ENCODE data around the gene C6orf15. TPM values are rescaled to one million over a fixed set of nuclear protein-coding genes. Genes with fewer than 3 reads are reported as not detected.

C6orf15 gene
- not detected for polyA plus RNA-seq

- H3K9me3 Mint-ChIP-seq: no peaks in the 10 kb centered on the region
- no peaks in the 10 kb centered on the region for H3K36me3 Mint-ChIP-seq
- H3K27ac Mint-ChIP-seq: no peak within 1 kb of the TSS
- H3K4me3 Mint-ChIP-seq: no peak within 1 kb of the TSS
- peaks cover 0 to 7% (median 0%) of the 10 kb centered on the region in 3 donors for H3K4me1 Mint-ChIP-seq
- H3K27me3 Mint-ChIP-seq: peaks cover 27% of the 10 kb centered on the region
Observed at GRCh38 chr6:31112478-31112877, at the start of gene C6orf15. Gene C6orf15, minus strand, starts transcription at chr6:31112575. Its CDS starts 20 bp downstream, at chr6:31112555.

- Mint-ChIP-seq H3K4me3 (peak overlapping the region in 1 of 4 donors; percentile 46), H3K36me3 (peaks cover 2% of the 10 kb centered on the region), H3K9me3 (no peaks in the 10 kb centered on the region), H3K4me1 (peaks cover 21 to 37% (median 26%) of the 10 kb centered on the region in 3 donors), H3K27ac (no peak overlapping the region), H3K27me3 (no peaks in the 10 kb centered on the region)
Observed at GRCh38 chr6:31161216-31162126, 49.1 kb upstream of the C6orf15 start.

GRCh38 chr6:31158863-31159855 is 46.8 kb upstream of the C6orf15 start:
- Mint-ChIP-seq H3K4me3 (peak overlapping the region; percentile 81 to 97 (median 93)), H3K9me3 (no peaks in the 10 kb centered on the region), H3K27me3 (no peaks in the 10 kb centered on the region), H3K4me1 (peaks cover 13 to 28% (median 21%) of the 10 kb centered on the region in 3 donors), H3K27ac (peak overlapping the region; percentile 36 to 98 (median 94)), H3K36me3 (peaks cover 2% of the 10 kb centered on the region)

GRCh38 chr6:31158140-31158862 is 45.9 kb upstream of the C6orf15 start, which contains the start of gene TCF19:
Gene TCF19, plus strand, starts transcription at chr6:31158589. Its CDS starts 881 bp downstream, at chr6:31159470.
- peaks cover 2% of the 10 kb centered on the region for H3K36me3 Mint-ChIP-seq
- no peaks in the 10 kb centered on the region for H3K27me3 Mint-ChIP-seq
- no peaks in the 10 kb centered on the region for H3K9me3 Mint-ChIP-seq
- H3K27ac Mint-ChIP-seq: peak within 1 kb of the TSS; percentile 36 to 98 (median 94)
- peaks cover 9 to 25% (median 13%) of the 10 kb centered on the region in 3 donors for H3K4me1 Mint-ChIP-seq
- peak within 1 kb of the TSS; percentile 81 to 97 (median 93) for H3K4me3 Mint-ChIP-seq

GRCh38 chr6:31157513-31158139 is 45.3 kb upstream of the C6orf15 start, which contains the start of gene CCHCR1:
Gene CCHCR1, minus strand, starts transcription at chr6:31157802. Its CDS starts 202 bp downstream, at chr6:31157600.
- H3K27me3 Mint-ChIP-seq: no peaks in the 10 kb centered on the region
- peaks cover 2% of the 10 kb centered on the region for H3K36me3 Mint-ChIP-seq
- H3K27ac Mint-ChIP-seq: peak within 1 kb of the TSS; percentile 36 to 98 (median 94)
- peak within 1 kb of the TSS; percentile 81 to 97 (median 93) for H3K4me3 Mint-ChIP-seq
- H3K4me1 Mint-ChIP-seq: peaks cover 9 to 23% (median 11%) of the 10 kb centered on the region in 3 donors
- H3K9me3 Mint-ChIP-seq: no peaks in the 10 kb centered on the region

GRCh38 chr6:31156641-31157040 is 44.3 kb upstream of the C6orf15 start:
- peak overlapping the region in 2 of 4 donors; percentile 63 to 81 for H3K4me3 Mint-ChIP-seq
- no peaks in the 10 kb centered on the region for H3K9me3 Mint-ChIP-seq
- peaks cover 9 to 23% (median 11%) of the 10 kb centered on the region in 3 donors for H3K4me1 Mint-ChIP-seq
- H3K27ac Mint-ChIP-seq: no peak overlapping the region
- peaks cover under 1% of the 10 kb centered on the region for H3K36me3 Mint-ChIP-seq
- H3K27me3 Mint-ChIP-seq: no peaks in the 10 kb centered on the region

GRCh38 chr6:31154436-31154835 is 42.1 kb upstream of the C6orf15 start:
- H3K4me3 Mint-ChIP-seq: no peak overlapping the region
- H3K4me1 Mint-ChIP-seq: peaks cover 4 to 16% (median 6%) of the 10 kb centered on the region in 3 donors
- no peak overlapping the region for H3K27ac Mint-ChIP-seq
- H3K9me3 Mint-ChIP-seq: no peaks in the 10 kb centered on the region
- no peaks in the 10 kb centered on the region for H3K27me3 Mint-ChIP-seq
- H3K36me3 Mint-ChIP-seq: peaks cover 2% of the 10 kb centered on the region

- no peak overlapping the region for H3K27ac Mint-ChIP-seq
- peaks cover 6% of the 10 kb centered on the region for H3K36me3 Mint-ChIP-seq
- H3K9me3 Mint-ChIP-seq: no peaks in the 10 kb centered on the region
- H3K4me3 Mint-ChIP-seq: no peak overlapping the region
- H3K27me3 Mint-ChIP-seq: no peaks in the 10 kb centered on the region
- peaks cover 0 to 11% (median 4%) of the 10 kb centered on the region in 3 donors for H3K4me1 Mint-ChIP-seq
Observed at GRCh38 chr6:31152781-31153180, 40.4 kb upstream of the C6orf15 start.

- no peak overlapping the region for H3K27ac Mint-ChIP-seq
- H3K4me1 Mint-ChIP-seq: peaks cover 0 to 3% (median 3%) of the 10 kb centered on the region in 3 donors
- no peaks in the 10 kb centered on the region for H3K9me3 Mint-ChIP-seq
- peaks cover 6% of the 10 kb centered on the region for H3K36me3 Mint-ChIP-seq
- no peaks in the 10 kb centered on the region for H3K27me3 Mint-ChIP-seq
- no peak overlapping the region for H3K4me3 Mint-ChIP-seq
Observed at GRCh38 chr6:31149827-31150447, 37.6 kb upstream of the C6orf15 start.

GRCh38 chr6:31145386-31145785 is 33.0 kb upstream of the C6orf15 start:
- Mint-ChIP-seq H3K27me3 (no peaks in the 10 kb centered on the region), H3K4me3 (no peak overlapping the region), H3K27ac (no peak overlapping the region), H3K4me1 (peaks cover 0 to 3% (median 3%) of the 10 kb centered on the region in 3 donors), H3K9me3 (no peaks in the 10 kb centered on the region), H3K36me3 (peaks cover 6% of the 10 kb centered on the region)

GRCh38 chr6:31144970-31145340 is 32.6 kb upstream of the C6orf15 start:
- H3K4me3 Mint-ChIP-seq: no peak overlapping the region
- H3K27me3 Mint-ChIP-seq: no peaks in the 10 kb centered on the region
- peaks cover 6% of the 10 kb centered on the region for H3K36me3 Mint-ChIP-seq
- H3K4me1 Mint-ChIP-seq: peaks cover 0 to 3% (median 3%) of the 10 kb centered on the region in 3 donors
- H3K27ac Mint-ChIP-seq: no peak overlapping the region
- no peaks in the 10 kb centered on the region for H3K9me3 Mint-ChIP-seq

GRCh38 chr6:31144296-31144969 is 32.1 kb upstream of the C6orf15 start:
- Mint-ChIP-seq H3K4me1 (peaks cover 0 to 3% (median 3%) of the 10 kb centered on the region in 3 donors), H3K27me3 (no peaks in the 10 kb centered on the region), H3K4me3 (no peak overlapping the region), H3K36me3 (peaks cover 6% of the 10 kb centered on the region), H3K27ac (no peak overlapping the region), H3K9me3 (no peaks in the 10 kb centered on the region)

- no peak overlapping the region for H3K4me3 Mint-ChIP-seq
- H3K9me3 Mint-ChIP-seq: no peaks in the 10 kb centered on the region
- H3K4me1 Mint-ChIP-seq: peaks cover 0 to 3% (median 3%) of the 10 kb centered on the region in 3 donors
- H3K27ac Mint-ChIP-seq: no peak overlapping the region
- H3K27me3 Mint-ChIP-seq: no peaks in the 10 kb centered on the region
- peaks cover 4% of the 10 kb centered on the region for H3K36me3 Mint-ChIP-seq
Observed at GRCh38 chr6:31143148-31143547, 30.8 kb upstream of the C6orf15 start.
